ENCODE measurements around the gene SLC35F1.

DNA sequence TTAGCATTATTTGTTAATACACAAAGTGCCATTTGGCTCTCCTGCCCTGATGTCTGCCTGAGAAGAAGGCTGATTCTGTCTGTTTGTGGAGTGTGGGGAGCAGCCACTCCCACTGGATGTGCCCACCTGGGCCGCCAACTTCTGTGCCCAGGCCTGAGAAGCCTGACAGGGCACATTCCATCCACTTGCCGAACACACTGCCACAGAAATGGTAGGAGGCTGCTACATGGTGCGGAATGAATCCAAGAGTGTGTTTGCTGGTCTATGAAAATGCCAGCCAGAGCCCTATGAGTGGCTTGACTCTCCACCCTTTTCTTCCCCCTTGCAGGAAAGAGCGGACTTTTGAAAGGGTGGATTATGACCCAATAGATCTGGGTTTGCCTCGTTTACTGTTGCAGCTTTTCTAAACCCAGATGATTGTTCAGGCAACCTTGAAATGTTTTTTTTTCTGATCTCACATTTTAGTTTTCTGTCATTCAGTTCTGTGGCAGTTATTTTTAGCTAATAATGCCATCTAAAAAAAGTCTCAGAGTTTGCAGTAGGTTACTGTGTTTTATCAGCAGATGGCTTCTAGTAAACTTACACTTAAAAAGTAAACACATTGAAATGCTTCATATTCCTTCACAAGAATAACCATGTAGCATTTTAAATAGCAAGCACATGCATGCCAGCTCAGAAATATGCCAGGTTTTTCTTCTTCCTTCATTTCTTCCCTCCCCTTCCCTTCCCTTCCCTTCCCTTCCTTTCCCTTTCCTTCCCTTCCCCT, 196.5 kb downstream of the SLC35F1 start:
- TF ChIP-seq, protein P1, sequence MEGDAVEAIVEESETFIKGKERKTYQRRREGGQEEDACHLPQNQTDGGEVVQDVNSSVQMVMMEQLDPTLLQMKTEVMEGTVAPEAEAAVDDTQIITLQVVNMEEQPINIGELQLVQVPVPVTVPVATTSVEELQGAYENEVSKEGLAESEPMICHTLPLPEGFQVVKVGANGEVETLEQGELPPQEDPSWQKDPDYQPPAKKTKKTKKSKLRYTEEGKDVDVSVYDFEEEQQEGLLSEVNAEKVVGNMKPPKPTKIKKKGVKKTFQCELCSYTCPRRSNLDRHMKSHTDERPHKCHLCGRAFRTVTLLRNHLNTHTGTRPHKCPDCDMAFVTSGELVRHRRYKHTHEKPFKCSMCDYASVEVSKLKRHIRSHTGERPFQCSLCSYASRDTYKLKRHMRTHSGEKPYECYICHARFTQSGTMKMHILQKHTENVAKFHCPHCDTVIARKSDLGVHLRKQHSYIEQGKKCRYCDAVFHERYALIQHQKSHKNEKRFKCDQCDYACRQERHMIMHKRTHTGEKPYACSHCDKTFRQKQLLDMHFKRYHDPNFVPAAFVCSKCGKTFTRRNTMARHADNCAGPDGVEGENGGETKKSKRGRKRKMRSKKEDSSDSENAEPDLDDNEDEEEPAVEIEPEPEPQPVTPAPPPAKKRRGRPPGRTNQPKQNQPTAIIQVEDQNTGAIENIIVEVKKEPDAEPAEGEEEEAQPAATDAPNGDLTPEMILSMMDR (IDR thresholded peaks at IDR 0.05) = no peak
- TF ChIP-seq EZH2 (IDR thresholded peaks at IDR 0.05; ENCODE audit: borderline replicate concordance, insufficient read depth, low read depth, low read length, poor library complexity, severe bottlenecking) = no peak
